Peyer's patch (tissue), 4 donors: ENCODE data around the gene STUB1. TPM values are rescaled to one million over a fixed set of nuclear protein-coding genes. Genes with fewer than 3 reads are reported as not detected.
A peak's percentile ranks its signal among the peaks of the same experiment; 100 is the strongest.

Experiments used
- DNase-seq, 3 donors: peaks; one replicate each; pipeline ENCODE4 v3.0.0-alpha.2; 2017 to 2019
- H3K27ac ChIP-seq, 4 donors: fragments of 200-600 bp; sonication (generic); one replicate each; pipeline ENCODE4 v1.5.1; 2016 to 2019
- H3K27me3 ChIP-seq, 2 donors: fragments of 200-600 bp; sonication (generic); one replicate each; pipeline ENCODE4 v1.5.1; 2019
- H3K36me3 ChIP-seq, 3 donors: fragments of 200-600 bp; sonication (generic); one replicate each; pipeline ENCODE4 v1.5.1; 2016 to 2019
- H3K4me1 ChIP-seq, 4 donors: fragments of 200-600 bp; sonication (generic); one replicate each; pipeline ENCODE4 v1.5.1; 2016 to 2019
- H3K4me3 ChIP-seq, 4 donors: fragments of 200-600 bp; sonication (generic); 1 replicate in 3 of 4; 2 replicates in 1 of 4; pipeline ENCODE4 v1.5.1; 2016 to 2019; ENCODE audit warnings: mild to moderate bottlenecking in 1 of 4
- H3K9me3 ChIP-seq, 4 donors: fragments of 200-600 bp; sonication (generic); one replicate each; pipeline ENCODE4 v1.5.1; 2016 to 2019; ENCODE audit warnings: mild to moderate bottlenecking in 1 of 4
- POLR2A ChIP-seq, 2 donors: fragments of 450-650 bp; IDR thresholded peaks; one replicate each; pipeline ENCODE4 v1.5.1; 2017; ENCODE audit warnings: antibody characterized with exemption in 2 of 2, mild to moderate bottlenecking in 2 of 2, moderate library complexity in 2 of 2
- total RNA-seq, 4 donors: library from RNA; depleted of rRNA; stranded (reverse); fragments of >200 nt; gene quantifications; one replicate each; pipeline ENCODE4 v1.1.0, GENCODE V29; 2016
- TF ChIP-seq, protein P1 (sequence below), 6 experiments: fragments of 450-650 bp in 4 of 6; fragments of 200-600 bp in 2 of 6; sonication (generic) in 1 of 6; IDR thresholded peaks; one replicate each; pipeline ENCODE4 v1.5.1; 2017 to 2019; ENCODE audit warnings: antibody characterized with exemption in 6 of 6, mild to moderate bottlenecking in 3 of 6, moderate library complexity in 1 of 6

Gene STUB1
- total RNA-seq, 4 donors from 2014 or later: 96.0 to 291 (median 107) TPM

DNA sequence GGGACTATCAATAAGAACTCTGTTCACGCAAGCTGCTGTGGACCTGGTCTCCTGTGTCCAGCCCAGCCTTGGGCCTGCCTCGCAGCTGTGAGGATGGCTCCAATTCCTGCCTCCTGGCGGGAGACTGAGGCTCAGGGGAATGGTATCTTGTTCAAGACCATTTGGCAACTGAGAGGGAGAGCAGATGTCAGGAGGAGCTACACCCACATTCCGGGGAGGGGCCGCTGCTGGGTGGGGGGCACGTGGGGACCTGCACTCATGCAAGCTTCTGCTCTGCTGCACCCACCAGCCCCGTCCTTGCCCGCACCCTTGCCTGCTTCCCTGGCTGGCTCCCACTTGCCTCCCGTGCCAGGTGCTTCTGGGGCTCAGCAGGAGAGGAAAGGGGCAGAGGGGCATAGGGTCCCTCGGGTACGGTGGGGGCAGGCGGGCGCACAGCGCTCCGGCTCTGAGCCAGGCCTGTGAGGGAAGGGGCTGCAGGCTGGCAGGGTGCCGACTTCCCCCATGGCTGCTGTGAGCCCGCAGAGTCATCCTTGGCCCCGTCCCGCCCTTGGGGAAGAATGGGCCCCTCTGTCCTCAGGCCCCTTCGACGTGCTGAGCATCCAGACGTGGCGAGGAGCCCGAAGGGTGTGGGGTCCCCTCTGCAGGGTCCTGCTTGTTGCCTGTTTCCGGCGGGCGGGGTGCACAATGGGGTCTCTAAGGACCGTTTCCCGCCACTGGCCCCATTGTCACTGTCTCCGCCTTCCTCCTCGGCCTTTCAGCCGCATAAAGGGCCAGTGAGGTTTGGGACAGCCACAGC is 37.4 kb downstream of the STUB1 start:
- no peak for TF ChIP-seq POLR2A (IDR thresholded peaks at IDR 0.05)
- TF ChIP-seq, protein P1, sequence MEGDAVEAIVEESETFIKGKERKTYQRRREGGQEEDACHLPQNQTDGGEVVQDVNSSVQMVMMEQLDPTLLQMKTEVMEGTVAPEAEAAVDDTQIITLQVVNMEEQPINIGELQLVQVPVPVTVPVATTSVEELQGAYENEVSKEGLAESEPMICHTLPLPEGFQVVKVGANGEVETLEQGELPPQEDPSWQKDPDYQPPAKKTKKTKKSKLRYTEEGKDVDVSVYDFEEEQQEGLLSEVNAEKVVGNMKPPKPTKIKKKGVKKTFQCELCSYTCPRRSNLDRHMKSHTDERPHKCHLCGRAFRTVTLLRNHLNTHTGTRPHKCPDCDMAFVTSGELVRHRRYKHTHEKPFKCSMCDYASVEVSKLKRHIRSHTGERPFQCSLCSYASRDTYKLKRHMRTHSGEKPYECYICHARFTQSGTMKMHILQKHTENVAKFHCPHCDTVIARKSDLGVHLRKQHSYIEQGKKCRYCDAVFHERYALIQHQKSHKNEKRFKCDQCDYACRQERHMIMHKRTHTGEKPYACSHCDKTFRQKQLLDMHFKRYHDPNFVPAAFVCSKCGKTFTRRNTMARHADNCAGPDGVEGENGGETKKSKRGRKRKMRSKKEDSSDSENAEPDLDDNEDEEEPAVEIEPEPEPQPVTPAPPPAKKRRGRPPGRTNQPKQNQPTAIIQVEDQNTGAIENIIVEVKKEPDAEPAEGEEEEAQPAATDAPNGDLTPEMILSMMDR (IDR thresholded peaks at IDR 0.05): no peak
- Histone ChIP-seq H3K27ac (no peak overlapping the region), H3K9me3 (no peaks in the 10 kb centered on the region), H3K27me3 (no peaks in the 10 kb centered on the region), H3K36me3 (peaks cover 0 to 3% (median 0%) of the 10 kb centered on the region in 3 donors), H3K4me1 (peaks cover 4 to 52% (median 31%) of the 10 kb centered on the region in 4 donors), H3K4me3 (no peak overlapping the region)
- DNase-seq: no peak

DNA sequence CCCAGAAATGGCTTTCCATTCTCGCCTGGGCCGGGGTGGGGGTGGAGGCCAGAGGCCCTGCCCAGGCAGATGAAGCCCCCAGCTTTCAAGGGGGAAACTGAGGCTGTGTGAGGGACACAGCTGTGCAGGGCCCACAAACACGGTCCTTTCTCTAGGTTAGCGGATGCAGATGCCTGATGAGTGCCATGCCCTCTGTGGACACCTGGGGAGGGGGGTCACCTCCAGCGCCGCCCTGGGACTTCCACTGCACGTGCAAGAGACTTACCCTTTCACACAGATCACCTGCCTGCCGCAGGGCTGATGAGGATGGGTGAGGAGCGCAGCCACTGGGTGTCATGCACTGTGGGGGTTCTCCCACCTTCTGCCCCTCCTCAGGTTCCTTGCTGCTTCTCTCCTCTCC is 38.2 kb downstream of the STUB1 start:
- no peaks in the 10 kb centered on the region for H3K27me3 ChIP-seq
- H3K4me3 ChIP-seq: no peak overlapping the region
- peaks cover 4 to 52% (median 31%) of the 10 kb centered on the region in 4 donors for H3K4me1 ChIP-seq
- H3K9me3 ChIP-seq: no peaks in the 10 kb centered on the region
- H3K27ac ChIP-seq: no peak overlapping the region
- peaks cover 0 to 3% (median 0%) of the 10 kb centered on the region in 3 donors for H3K36me3 ChIP-seq
- DNase-seq: no peak
- TF ChIP-seq, protein P1 (IDR thresholded peaks at IDR 0.05): no peak
- no peak for TF ChIP-seq POLR2A (IDR thresholded peaks at IDR 0.05)

DNA sequence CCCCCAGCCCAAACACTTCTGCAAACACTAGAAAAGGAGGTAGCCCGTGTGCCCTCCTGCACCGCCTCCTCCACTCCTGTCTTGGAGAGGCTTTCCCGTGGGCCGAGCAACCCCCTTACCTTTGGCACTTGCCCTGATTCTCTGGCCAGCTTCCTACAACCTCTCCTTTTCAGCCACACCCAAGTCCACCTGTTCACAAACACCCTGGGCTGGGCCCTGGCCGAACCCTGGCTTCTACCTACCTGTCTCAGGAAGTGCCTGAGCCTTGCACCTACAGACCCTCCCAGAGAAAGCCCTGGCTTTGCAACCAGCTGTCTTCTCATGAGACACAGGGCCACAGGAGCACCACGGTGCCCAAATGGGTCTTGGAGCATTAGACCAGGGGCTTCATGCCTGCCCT is 38.7 kb downstream of the STUB1 start:
- peak in 1 of 3 donors; percentile 58 for DNase-seq
- Histone ChIP-seq H3K27me3 (no peaks in the 10 kb centered on the region), H3K36me3 (peaks cover 0 to 3% (median 0%) of the 10 kb centered on the region in 3 donors), H3K9me3 (no peaks in the 10 kb centered on the region), H3K4me3 (no peak overlapping the region), H3K4me1 (peaks cover 4 to 52% (median 31%) of the 10 kb centered on the region in 4 donors), H3K27ac (no peak overlapping the region)
- TF ChIP-seq, protein P1 (IDR thresholded peaks at IDR 0.05): no peak
- TF ChIP-seq POLR2A (IDR thresholded peaks at IDR 0.05): no peak

DNA sequence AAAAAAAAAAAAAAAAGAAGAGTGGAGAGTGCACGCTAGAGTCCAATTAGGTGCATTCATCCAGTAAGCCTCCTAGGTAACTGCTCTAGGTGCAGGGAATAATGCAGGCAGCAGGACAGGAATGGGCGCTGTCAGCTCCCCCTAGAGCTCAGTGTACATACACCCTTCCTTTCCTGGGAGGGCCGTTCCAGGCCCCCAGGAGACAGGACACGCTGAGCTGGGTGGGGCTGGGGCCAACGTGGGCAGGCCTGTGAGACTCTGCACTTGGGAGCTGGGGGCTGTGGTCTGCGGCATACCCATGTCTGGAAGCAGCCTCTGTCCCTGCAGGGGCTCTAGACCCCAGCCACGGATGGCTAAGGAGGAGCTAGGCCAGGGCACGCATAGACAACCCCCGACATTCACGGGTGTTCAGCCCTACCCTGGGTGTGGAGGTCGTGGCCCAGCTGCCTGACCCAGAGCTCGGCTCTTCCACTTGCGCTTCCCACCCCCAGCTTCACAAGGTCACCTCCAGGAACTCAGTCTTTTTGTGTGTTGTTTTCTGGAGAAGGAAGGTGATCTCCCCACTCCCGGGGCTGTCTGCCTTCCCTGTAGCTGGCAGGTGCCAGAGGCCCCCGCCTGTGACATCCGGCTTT is 39.7 kb downstream of the STUB1 start:
- H3K4me1 ChIP-seq: peaks cover 4 to 48% (median 27%) of the 10 kb centered on the region in 4 donors
- no peaks in the 10 kb centered on the region for H3K9me3 ChIP-seq

GRCh38 chr16:720447-720989 is 40.3 kb downstream of the STUB1 start:
- H3K9me3 ChIP-seq: no peaks in the 10 kb centered on the region
- H3K4me1 ChIP-seq: peaks cover 4 to 43% (median 25%) of the 10 kb centered on the region in 4 donors
- H3K27me3 ChIP-seq: peaks cover 0 to 1% of the 10 kb centered on the region in 2 donors
- H3K4me3 ChIP-seq: peak overlapping the region; percentile 60 to 94 (median 82)
- H3K27ac ChIP-seq: peak overlapping the region; percentile 75 to 97 (median 92)
- peak in 2 of 3 donors; percentile 65 to 66 for DNase-seq
- TF ChIP-seq, protein P1 (IDR thresholded peaks at IDR 0.05): no peak
- TF ChIP-seq POLR2A (IDR thresholded peaks at IDR 0.05): no peak
- H3K36me3 ChIP-seq: peaks cover 0 to 3% (median 0%) of the 10 kb centered on the region in 3 donors

More for the DNA sequence above, 39.7 kb downstream of the STUB1 start:
- Histone ChIP-seq H3K4me3 (peak overlapping the region; percentile 60 to 94 (median 82)), H3K36me3 (peaks cover 0 to 3% (median 0%) of the 10 kb centered on the region in 3 donors), H3K27ac (peak overlapping the region; percentile 75 to 97 (median 92)), H3K27me3 (no peaks in the 10 kb centered on the region)
- TF ChIP-seq, protein P1 (IDR thresholded peaks at IDR 0.05): no peak
- no peak for TF ChIP-seq POLR2A (IDR thresholded peaks at IDR 0.05)
- DNase-seq: no peak
